Measurements from ENCODE around the gene MTMR6.

MTMR6 gene

DNA sequence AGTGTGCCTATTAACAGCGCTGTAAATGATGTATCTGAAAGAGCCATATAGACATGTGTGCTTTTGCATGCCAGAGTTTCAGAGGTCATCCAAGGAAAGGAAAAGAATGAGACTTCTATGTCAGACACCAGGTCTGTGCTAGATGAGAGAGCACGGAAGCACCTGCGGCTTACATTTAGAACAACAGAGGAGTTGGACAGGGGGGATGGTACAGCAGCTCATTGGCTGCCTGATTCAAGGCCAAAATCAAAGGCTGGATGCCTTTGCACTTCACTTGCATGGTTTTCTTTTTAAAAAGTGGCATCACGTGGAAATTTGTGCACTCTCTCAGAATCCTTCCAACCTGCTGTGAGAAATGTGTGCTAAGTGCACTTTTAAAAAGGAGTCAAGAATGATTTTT is 82.4 kb downstream of the MTMR6 start:
- no peak for TF ChIP-seq ZFX (IDR thresholded peaks at IDR 0.05)
- TF ChIP-seq, protein P1, sequence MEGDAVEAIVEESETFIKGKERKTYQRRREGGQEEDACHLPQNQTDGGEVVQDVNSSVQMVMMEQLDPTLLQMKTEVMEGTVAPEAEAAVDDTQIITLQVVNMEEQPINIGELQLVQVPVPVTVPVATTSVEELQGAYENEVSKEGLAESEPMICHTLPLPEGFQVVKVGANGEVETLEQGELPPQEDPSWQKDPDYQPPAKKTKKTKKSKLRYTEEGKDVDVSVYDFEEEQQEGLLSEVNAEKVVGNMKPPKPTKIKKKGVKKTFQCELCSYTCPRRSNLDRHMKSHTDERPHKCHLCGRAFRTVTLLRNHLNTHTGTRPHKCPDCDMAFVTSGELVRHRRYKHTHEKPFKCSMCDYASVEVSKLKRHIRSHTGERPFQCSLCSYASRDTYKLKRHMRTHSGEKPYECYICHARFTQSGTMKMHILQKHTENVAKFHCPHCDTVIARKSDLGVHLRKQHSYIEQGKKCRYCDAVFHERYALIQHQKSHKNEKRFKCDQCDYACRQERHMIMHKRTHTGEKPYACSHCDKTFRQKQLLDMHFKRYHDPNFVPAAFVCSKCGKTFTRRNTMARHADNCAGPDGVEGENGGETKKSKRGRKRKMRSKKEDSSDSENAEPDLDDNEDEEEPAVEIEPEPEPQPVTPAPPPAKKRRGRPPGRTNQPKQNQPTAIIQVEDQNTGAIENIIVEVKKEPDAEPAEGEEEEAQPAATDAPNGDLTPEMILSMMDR (conservative IDR thresholded peaks at IDR 0.05), result no peak
- no peak overlapping the region for H3K27ac ChIP-seq

DNA sequence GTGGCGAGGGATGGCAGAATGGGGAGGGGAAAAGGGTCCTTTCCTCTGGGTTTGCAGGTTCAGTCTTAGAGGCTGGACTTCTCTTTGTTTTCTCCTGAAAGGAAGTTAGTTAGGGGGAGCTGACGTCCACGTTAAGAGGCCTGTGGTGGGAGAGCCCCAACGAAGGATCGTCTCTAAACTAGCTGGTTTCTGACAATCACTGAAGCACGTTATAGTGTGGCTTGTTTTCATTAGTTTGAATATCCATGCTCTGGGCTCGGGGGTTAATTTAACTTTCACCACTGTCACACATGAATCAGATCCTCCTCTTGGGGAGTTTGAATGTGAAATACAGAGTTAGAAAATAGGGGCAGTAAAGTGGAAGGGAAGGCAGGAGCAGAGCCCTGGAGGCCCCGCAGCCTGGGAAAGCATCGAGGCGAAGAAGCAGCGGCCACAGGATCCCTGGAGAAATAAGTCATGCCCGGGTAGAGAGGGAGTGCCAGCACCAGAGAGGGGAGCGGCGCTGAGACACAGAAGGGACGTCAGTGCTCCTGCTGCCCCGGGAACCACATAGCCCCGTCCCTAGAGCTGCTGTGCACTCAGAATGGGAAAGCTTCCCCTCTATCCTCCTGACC is 84.1 kb downstream of the MTMR6 start:
- no peak for TF ChIP-seq ZFX (IDR thresholded peaks at IDR 0.05)
- TF ChIP-seq, protein P1 (conservative IDR thresholded peaks at IDR 0.05), result no peak
- no peak overlapping the region for H3K27ac ChIP-seq

DNA sequence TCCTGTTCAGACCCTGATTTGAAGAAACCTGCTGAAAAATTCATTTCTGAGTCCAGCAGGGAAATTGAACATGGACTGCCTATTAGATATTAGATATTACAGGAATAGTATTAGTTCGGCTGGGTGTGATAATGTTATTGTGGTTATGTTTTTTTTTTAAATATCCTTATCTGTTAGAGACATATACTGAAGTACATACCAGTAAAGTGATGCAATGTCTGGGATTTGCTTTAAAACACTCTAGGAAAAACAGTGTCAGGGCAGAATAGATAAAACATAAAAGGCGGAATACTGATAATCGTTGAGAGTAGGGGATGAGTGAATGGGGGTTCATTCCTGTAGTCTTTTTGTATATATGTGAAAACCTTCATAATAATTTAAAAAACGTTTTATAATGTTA is 86.5 kb downstream of the MTMR6 start:
- H3K27ac ChIP-seq, result no peak overlapping the region
- TF ChIP-seq, protein P1 (conservative IDR thresholded peaks at IDR 0.05), result no peak
- TF ChIP-seq ZFX (IDR thresholded peaks at IDR 0.05), result no peak

DNA sequence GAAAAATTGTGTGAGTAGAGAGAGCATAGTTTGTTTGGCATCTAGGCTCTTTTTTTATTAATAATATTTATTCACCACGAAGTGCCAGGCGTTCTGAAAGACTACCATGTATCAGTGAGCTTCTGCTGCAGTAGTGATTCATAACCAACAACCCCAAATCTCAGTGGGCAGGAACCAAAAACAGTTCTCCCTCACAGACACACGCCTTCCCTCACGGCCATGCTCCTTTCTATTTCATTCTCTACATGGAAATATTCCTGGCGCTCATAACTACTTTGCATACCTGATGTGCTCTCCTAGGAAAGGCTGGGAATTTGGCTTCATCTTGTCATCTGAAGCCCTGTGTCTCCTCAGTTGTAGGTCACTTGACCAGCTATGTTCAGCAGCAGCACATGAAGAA is 88.6 kb downstream of the MTMR6 start:
- TF ChIP-seq, protein P1 (conservative IDR thresholded peaks at IDR 0.05), result no peak
- no peak for TF ChIP-seq ZFX (IDR thresholded peaks at IDR 0.05)
- H3K27ac ChIP-seq, result no peak overlapping the region

DNA sequence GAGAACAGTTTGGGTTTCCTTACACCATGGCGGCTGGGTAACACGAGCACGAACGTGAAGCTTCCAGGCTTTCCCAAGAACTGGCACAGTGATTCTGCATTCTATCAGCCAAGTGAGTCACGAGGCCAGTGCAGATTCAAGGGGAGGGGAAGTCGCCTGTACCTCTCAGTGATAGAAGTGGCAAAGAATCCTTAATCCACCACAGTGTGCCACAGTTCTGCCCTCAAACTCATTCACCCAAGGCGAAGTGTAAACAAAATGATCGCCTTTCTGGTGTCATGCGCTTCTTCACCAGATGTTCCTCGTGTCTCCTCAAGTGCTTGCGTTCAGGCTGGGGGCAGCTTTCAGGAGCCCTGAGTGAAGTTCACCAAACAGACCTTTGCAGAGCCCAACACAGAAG is 90.3 kb downstream of the MTMR6 start:
- no peak for TF ChIP-seq ZFX (IDR thresholded peaks at IDR 0.05)
- TF ChIP-seq, protein P1 (conservative IDR thresholded peaks at IDR 0.05), result no peak

More for the DNA sequence above, 90.3 kb downstream of the MTMR6 start:
- H3K27ac ChIP-seq, result no peak overlapping the region

All from C4-2B (cell line).